H9 (cell line): ENCODE data around the gene NKIRAS2. TPM values are rescaled to one million over a fixed set of nuclear protein-coding genes. Genes with fewer than 3 reads are reported as not detected.

Experiments
- DNase-seq: peaks from one replicate; pipeline ENCODE4 v3.0.0-alpha.2; 2017
- H2AFZ ChIP-seq: one replicate; pipeline ENCODE4 v1.6.1; 2013; ENCODE audit warnings: mild to moderate bottlenecking, low read length, control low read depth, moderate library complexity
- H2AK5ac ChIP-seq: 2 replicates; pipeline ENCODE4 v1.6.1; 2013; ENCODE audit warnings: low read length, control low read depth, mixed read lengths; ENCODE audit not compliant: insufficient read length
- H2BK120ac ChIP-seq: one replicate; pipeline ENCODE4 v1.6.1; 2013; ENCODE audit warnings: low read depth, mild to moderate bottlenecking, low read length, control low read depth, inconsistent platforms; ENCODE audit not compliant: poor library complexity, severe bottlenecking
- H2BK12ac ChIP-seq: 2 replicates; pipeline ENCODE4 v1.6.1; 2013; ENCODE audit warnings: low read length, control low read depth, mixed read lengths, low read depth; ENCODE audit not compliant: insufficient read length
- H2BK15ac ChIP-seq: 2 replicates; pipeline ENCODE4 v1.6.1; 2013; ENCODE audit warnings: low read depth, low read length, control low read depth
- H2BK20ac ChIP-seq: one replicate; pipeline ENCODE4 v1.6.1; 2013; ENCODE audit warnings: low read depth, mild to moderate bottlenecking, low read length, control low read depth, inconsistent platforms; ENCODE audit not compliant: poor library complexity, severe bottlenecking
- H2BK5ac ChIP-seq: 2 replicates; pipeline ENCODE4 v1.6.1; 2013; ENCODE audit warnings: low read length, control low read depth, mixed read lengths; ENCODE audit not compliant: insufficient read length
- H3K14ac ChIP-seq: 2 replicates; pipeline ENCODE4 v1.6.1; 2013; ENCODE audit warnings: low read length, control low read depth; ENCODE audit not compliant: insufficient read depth
- H3K18ac ChIP-seq: 2 replicates; pipeline ENCODE4 v1.6.1; 2013; ENCODE audit warnings: low read depth, mild to moderate bottlenecking, mixed read lengths, low read length, control low read depth; ENCODE audit not compliant: insufficient read length
- H3K23ac ChIP-seq: 2 replicates; pipeline ENCODE4 v1.6.1; 2013; ENCODE audit warnings: low read length, control low read depth, mixed read lengths, low read depth; ENCODE audit not compliant: insufficient read length
- H3K23me2 ChIP-seq: 2 replicates; pipeline ENCODE4 v1.6.1; 2013; ENCODE audit warnings: low read depth, mild to moderate bottlenecking, mixed read lengths, low read length, control low read depth; ENCODE audit not compliant: insufficient read length, poor library complexity, severe bottlenecking
- H3K27ac ChIP-seq: 2 replicates; pipeline ENCODE4 v1.5.1; 2013; ENCODE audit warnings: low read length, control low read depth, mixed read lengths, low read depth; ENCODE audit not compliant: insufficient read length
- H3K27me3 ChIP-seq: 2 replicates; pipeline ENCODE4 v1.6.1; 2013; ENCODE audit warnings: low read length, control low read depth, inconsistent platforms; ENCODE audit not compliant: insufficient read depth
- H3K4ac ChIP-seq: 2 replicates; pipeline ENCODE4 v1.6.1; 2013; ENCODE audit warnings: low read depth, mild to moderate bottlenecking, control low read depth, inconsistent platforms, low read length, moderate library complexity
- H3K4me1 ChIP-seq: 2 replicates; pipeline ENCODE4 v1.6.1; 2013; ENCODE audit warnings: low read length, control low read depth, inconsistent platforms; ENCODE audit not compliant: insufficient read depth
- H3K4me2 ChIP-seq: 2 replicates; pipeline ENCODE4 v1.6.1; 2013; ENCODE audit warnings: low read length, control low read depth, mixed read lengths; ENCODE audit not compliant: insufficient read length, insufficient read depth
- H3K56ac ChIP-seq: 2 replicates; pipeline ENCODE4 v1.6.1; 2013; ENCODE audit warnings: low read depth, mild to moderate bottlenecking, mixed read lengths, low read length, control low read depth; ENCODE audit not compliant: insufficient read length
- H3K79me1 ChIP-seq: 2 replicates; pipeline ENCODE4 v1.6.1; 2013; ENCODE audit warnings: low read depth, mild to moderate bottlenecking, moderate library complexity, low read length, control low read depth, inconsistent platforms; ENCODE audit not compliant: insufficient read depth, poor library complexity, severe bottlenecking
- H3K79me2 ChIP-seq: 2 replicates; pipeline ENCODE4 v1.6.1; 2013; ENCODE audit warnings: low read length, control low read depth, inconsistent platforms; ENCODE audit not compliant: insufficient read depth
- H3K9ac ChIP-seq: 2 replicates; pipeline ENCODE4 v1.6.1; 2013; ENCODE audit warnings: low read length, control low read depth, mixed read lengths; ENCODE audit not compliant: insufficient read length; ENCODE audit errors: extremely low read depth
- H3K9me3 ChIP-seq: one replicate; pipeline ENCODE4 v1.6.1; 2013; ENCODE audit warnings: low read depth, low read length, inconsistent platforms; ENCODE audit not compliant: control insufficient read depth
- H3T11ph ChIP-seq: one replicate; pipeline ENCODE4 v1.6.1; 2013; ENCODE audit warnings: mild to moderate bottlenecking, low read length, control low read depth, inconsistent platforms
- H4K20me1 ChIP-seq: one replicate; pipeline ENCODE4 v1.6.1; 2013; ENCODE audit not compliant: control insufficient read depth, insufficient read length, insufficient read depth
- H4K5ac ChIP-seq: 2 replicates; pipeline ENCODE4 v1.6.1; 2013; ENCODE audit warnings: low read depth, mild to moderate bottlenecking, mixed read lengths, low read length, control low read depth; ENCODE audit not compliant: insufficient read length
- H4K8ac ChIP-seq: replicated peaks from 2 replicates; pipeline ENCODE4 v1.6.1; 2013; ENCODE audit warnings: low read length, control low read depth, mixed read lengths, low read depth; ENCODE audit not compliant: insufficient read length
- H4K91ac ChIP-seq: 2 replicates; pipeline ENCODE4 v1.6.1; 2013; ENCODE audit warnings: low read depth, mild to moderate bottlenecking, moderate library complexity, mixed read lengths, low read length, control low read depth; ENCODE audit not compliant: insufficient read length
- H3K27ac Mint-ChIP-seq, 3 experiments: 2 replicates in 2 of 3; 3 replicates in 1 of 3; pipeline ENCODE4 v1.8.0; 2020 to 2021; ENCODE audit warnings: mixed read lengths in 3 of 3, mild to moderate bottlenecking in 1 of 3, moderate library complexity in 1 of 3
- H3K27me3 Mint-ChIP-seq: 2 replicates; pipeline ENCODE4 v1.8.0; 2021; ENCODE audit warnings: low read depth, mild to moderate bottlenecking, moderate library complexity, mixed read lengths
- H3K36me3 Mint-ChIP-seq, 3 experiments: 2 replicates in 2 of 3; 3 replicates in 1 of 3; pipeline ENCODE4 v1.8.0; 2020 to 2021; ENCODE audit warnings: low read depth in 3 of 3, mixed read lengths in 3 of 3; ENCODE audit not compliant: insufficient read depth in 1 of 3
- H3K4me1 Mint-ChIP-seq, 2 experiments: 2 replicates each; pipeline ENCODE4 v1.8.0; 2020; ENCODE audit warnings: mixed read lengths in 2 of 2
- H3K4me3 Mint-ChIP-seq, 2 experiments: 2 replicates in 1 of 2; 3 replicates in 1 of 2; pipeline ENCODE4 v1.8.0; 2020 to 2021; ENCODE audit warnings: mild to moderate bottlenecking in 2 of 2, mixed read lengths in 2 of 2, moderate library complexity in 1 of 2
- H3K9me3 Mint-ChIP-seq, 2 experiments: 2 replicates in 1 of 2; 3 replicates in 1 of 2; pipeline ENCODE4 v1.8.0; 2020; ENCODE audit warnings: mild to moderate bottlenecking in 2 of 2, mixed read lengths in 2 of 2, moderate library complexity in 1 of 2
- WGBS: extraction: QIAGEN DNeasy Blood & Tissue Kit; methylation state at CpG from one replicate; pipeline ENCODE4 v1.1.7; 2013; ENCODE audit warnings: missing lambda C conversion rate, low lambda C conversion rate, mixed read lengths; ENCODE audit not compliant: insufficient read length; ENCODE audit errors: extremely low coverage; 5-methylcytosine and 5-hydroxymethylcytosine counted together
- total RNA-seq: library from RNA; stranded (reverse); gene quantifications from 2 replicates; pipeline ENCODE4 v1.2.1, GENCODE V29; 2021
- TF ChIP-seq, protein P1 (sequence below): fragments of 200-600 bp; sonication (generic); conservative IDR thresholded peaks from 3 replicates; pipeline ENCODE4 v1.8.0; 2021; ENCODE audit warnings: antibody characterized with exemption, mild to moderate bottlenecking

Gene NKIRAS2
- total RNA-seq, 1 experiment from 2014 or later: 37.1 TPM

DNA sequence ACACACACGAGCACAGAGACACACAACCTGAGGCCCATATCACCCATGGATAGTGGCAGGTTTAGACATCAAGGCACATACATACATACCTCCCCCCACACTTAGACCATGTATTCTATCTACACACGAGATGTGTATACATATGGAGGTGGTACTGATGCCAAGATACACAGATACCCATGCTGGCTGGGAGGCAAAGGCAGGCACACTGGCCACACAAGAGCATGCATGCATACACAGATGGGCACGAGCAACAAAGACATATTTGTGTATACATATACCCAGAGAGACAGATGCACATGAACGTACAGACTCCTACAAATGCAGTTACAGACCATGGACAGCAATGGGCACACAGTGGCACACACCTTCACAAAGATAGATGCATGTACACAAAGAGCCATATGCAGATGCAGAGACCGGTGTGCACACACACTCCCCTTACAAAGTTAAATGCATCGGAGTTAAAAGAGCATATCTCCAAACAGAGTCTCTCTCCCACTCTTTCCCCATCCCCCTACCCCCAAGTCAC lies 32.5 kb downstream of the NKIRAS2 start:
- H3K27ac Mint-ChIP-seq: no peak overlapping the region
- H3K4me3 Mint-ChIP-seq: no peak overlapping the region

More for the DNA sequence above, 32.5 kb downstream of the NKIRAS2 start:
- no peak overlapping the region for H4K5ac ChIP-seq
- no peak overlapping the region for H2BK12ac ChIP-seq
- H3K27ac ChIP-seq: no peak overlapping the region
- no peak for DNase-seq
- no peaks in the 10 kb centered on the region for H3K27me3 ChIP-seq
- H2AK5ac ChIP-seq: no peak overlapping the region
- no peak overlapping the region for H2BK120ac ChIP-seq
- no peak overlapping the region for H3K9ac ChIP-seq
- no peak overlapping the region for H4K91ac ChIP-seq
- no peaks in the 10 kb centered on the region for H3K79me1 ChIP-seq
- no CpG with 5 or more reads among the region's 6 CpGs for WGBS
- peaks cover 49 to 68% of the 10 kb centered on the region in 2 experiments for H3K4me1 Mint-ChIP-seq
- no peak overlapping the region for H3K23ac ChIP-seq
- H3K9me3 ChIP-seq: no peaks in the 10 kb centered on the region
- H3K9me3 Mint-ChIP-seq: no peaks in the 10 kb centered on the region; a peak in 1 of 5 replicates
- H3K56ac ChIP-seq: no peak overlapping the region
- H3T11ph ChIP-seq: no peak overlapping the region
- no peak overlapping the region for H2BK15ac ChIP-seq
- no peaks in the 10 kb centered on the region for H4K20me1 ChIP-seq
- no peak overlapping the region for H3K14ac ChIP-seq
- TF ChIP-seq, protein P1, sequence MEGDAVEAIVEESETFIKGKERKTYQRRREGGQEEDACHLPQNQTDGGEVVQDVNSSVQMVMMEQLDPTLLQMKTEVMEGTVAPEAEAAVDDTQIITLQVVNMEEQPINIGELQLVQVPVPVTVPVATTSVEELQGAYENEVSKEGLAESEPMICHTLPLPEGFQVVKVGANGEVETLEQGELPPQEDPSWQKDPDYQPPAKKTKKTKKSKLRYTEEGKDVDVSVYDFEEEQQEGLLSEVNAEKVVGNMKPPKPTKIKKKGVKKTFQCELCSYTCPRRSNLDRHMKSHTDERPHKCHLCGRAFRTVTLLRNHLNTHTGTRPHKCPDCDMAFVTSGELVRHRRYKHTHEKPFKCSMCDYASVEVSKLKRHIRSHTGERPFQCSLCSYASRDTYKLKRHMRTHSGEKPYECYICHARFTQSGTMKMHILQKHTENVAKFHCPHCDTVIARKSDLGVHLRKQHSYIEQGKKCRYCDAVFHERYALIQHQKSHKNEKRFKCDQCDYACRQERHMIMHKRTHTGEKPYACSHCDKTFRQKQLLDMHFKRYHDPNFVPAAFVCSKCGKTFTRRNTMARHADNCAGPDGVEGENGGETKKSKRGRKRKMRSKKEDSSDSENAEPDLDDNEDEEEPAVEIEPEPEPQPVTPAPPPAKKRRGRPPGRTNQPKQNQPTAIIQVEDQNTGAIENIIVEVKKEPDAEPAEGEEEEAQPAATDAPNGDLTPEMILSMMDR: no peak
- H3K4me1 ChIP-seq: peaks cover 9% of the 10 kb centered on the region; the same call in 1 of the 2 replicates
- no peak overlapping the region for H2AFZ ChIP-seq
- no peak overlapping the region for H2BK5ac ChIP-seq
- no peak overlapping the region for H3K18ac ChIP-seq
- H3K27me3 Mint-ChIP-seq: peaks cover 35% of the 10 kb centered on the region
- no peak overlapping the region for H2BK20ac ChIP-seq
- no peak overlapping the region for H3K4me2 ChIP-seq
- no peak overlapping the region for H3K4ac ChIP-seq
- H4K8ac ChIP-seq: no peak overlapping the region
- H3K23me2 ChIP-seq: peaks cover 9% of the 10 kb centered on the region
- no peaks in the 10 kb centered on the region for H3K79me2 ChIP-seq
- no peaks in the 10 kb centered on the region; a peak in 1 of 7 replicates for H3K36me3 Mint-ChIP-seq
